SH-SY5Y (cell line): Measurements from ENCODE around the gene PSRC1.

Experiments used
- GATA2 ChIP-seq: IDR thresholded peaks from 2 replicates; pipeline ENCODE4 v1.6.1; 2011; ENCODE audit warnings: mild to moderate bottlenecking, low read depth, low read length
- GATA3 ChIP-seq: IDR thresholded peaks from 2 replicates; pipeline ENCODE4 v1.6.1; 2011; ENCODE audit warnings: low read depth, mild to moderate bottlenecking, low read length, moderate library complexity

DNA sequence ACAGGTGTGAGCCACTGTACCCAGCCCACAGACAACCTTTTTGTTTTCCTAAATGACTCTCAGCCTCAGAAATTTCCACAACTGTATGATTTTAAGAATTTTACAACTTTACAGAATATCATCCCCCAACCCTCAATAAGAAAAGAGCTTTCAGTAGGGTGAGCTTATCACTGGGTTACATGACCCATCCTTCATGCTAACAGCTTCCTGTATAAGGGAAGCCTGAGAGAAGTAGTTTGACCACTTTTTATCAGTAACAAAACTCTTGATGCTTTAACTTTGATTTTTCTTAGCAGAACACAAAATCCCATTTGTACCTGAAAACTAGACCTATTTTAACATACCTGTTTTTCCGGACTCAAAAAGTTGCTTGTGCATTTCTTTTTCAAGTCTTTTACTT, 33.6 kb upstream of the PSRC1 start:
- TF ChIP-seq GATA2: no peak
- no peak for TF ChIP-seq GATA3
